LNCaP clone FGC (cell line): ENCODE data around the gene PDGFRB.

Source experiments
- DNase-seq: peaks from one replicate; pipeline ENCODE4 v3.0.0-alpha.2; 2011; ENCODE audit warnings: low read depth
- H3K4me3 ChIP-seq: 2 replicates; pipeline ENCODE4 v1.5.1; 2011; ENCODE audit warnings: mild to moderate bottlenecking, low read depth, low read length, control low read depth
- CTCF ChIP-seq: IDR thresholded peaks from 2 replicates; pipeline ENCODE4 v1.5.1; 2012; ENCODE audit warnings: mild to moderate bottlenecking; ENCODE audit not compliant: control insufficient read depth, insufficient read depth; ENCODE audit errors: extremely low read depth

PDGFRB gene

GRCh38 chr5:150073086-150073625, 82.5 kb downstream of the PDGFRB start:
- no peak for TF ChIP-seq CTCF
- no peak for DNase-seq
- H3K4me3 ChIP-seq, result no peak overlapping the region

- DNase-seq, result no peak
- no peak for TF ChIP-seq CTCF
- H3K4me3 ChIP-seq, result no peak overlapping the region
Measured at GRCh38 chr5:150070821-150071220, 84.8 kb downstream of the PDGFRB start.

- TF ChIP-seq CTCF, result no peak
- no peak for DNase-seq
- no peak overlapping the region for H3K4me3 ChIP-seq
Measured at GRCh38 chr5:150069672-150070627, 85.7 kb downstream of the PDGFRB start.

GRCh38 chr5:150068961-150069645, 86.5 kb downstream of the PDGFRB start:
- H3K4me3 ChIP-seq, result no peak overlapping the region
- TF ChIP-seq CTCF, result no peak
- no peak for DNase-seq

- no peak overlapping the region for H3K4me3 ChIP-seq
- no peak for DNase-seq
- no peak for TF ChIP-seq CTCF
Measured at GRCh38 chr5:150068472-150068871, 87.2 kb downstream of the PDGFRB start.

- no peak for DNase-seq
- no peak for TF ChIP-seq CTCF
- H3K4me3 ChIP-seq, result no peak overlapping the region
Measured at GRCh38 chr5:150068071-150068470, 87.6 kb downstream of the PDGFRB start.
